Gastrocnemius medialis (tissue), 4 donors: ENCODE results near the gene RFX7. TPM values are rescaled to one million over a fixed set of nuclear protein-coding genes. Genes with fewer than 3 reads are reported as not detected.
A peak's percentile ranks its signal among the peaks of the same experiment; 100 is the strongest.
"Not testable (repeated sequence)": the region's sequence is repeated elsewhere in the genome, so short reads cannot be mapped to it uniquely, and the experiment has no call there.

Experiments
- ATAC-seq, 2 donors: fragments of 150-250 bp; one replicate each; pipeline ENCODE4 v1.9.1; 2016
- DNase-seq, 2 donors: peaks; one replicate each; pipeline ENCODE4 v3.0.0-alpha.2; 2019
- H3K27ac ChIP-seq, 4 donors: fragments of 200-600 bp; sonication (generic); 1 replicate in 1 of 4; 2 replicates in 3 of 4; pipeline ENCODE4 v1.5.1; 2016 to 2018; ENCODE audit warnings: mild to moderate bottlenecking in 2 of 4, moderate library complexity in 1 of 4
- H3K27me3 ChIP-seq, 3 donors: fragments of 200-600 bp; sonication (generic) in 2 of 3; 1 replicate in 1 of 3; 2 replicates in 2 of 3; pipeline versions ENCODE4 v1.5.1 to v1.6.0; 2016 to 2019; ENCODE audit warnings: mild to moderate bottlenecking in 1 of 3, moderate library complexity in 1 of 3
- H3K36me3 ChIP-seq, 2 donors: fragments of 200-600 bp; sonication (generic) in 1 of 2; one replicate each; pipeline ENCODE4 v1.5.1; 2017 to 2018
- H3K4me1 ChIP-seq, 2 donors: fragments of 200-600 bp; sonication (generic) in 1 of 2; one replicate each; pipeline ENCODE4 v1.5.1; 2016 to 2017; ENCODE audit warnings: mild to moderate bottlenecking in 2 of 2
- H3K4me3 ChIP-seq, 4 donors: fragments of 200-600 bp; sonication (generic) in 3 of 4; 1 replicate in 1 of 4; 2 replicates in 3 of 4; pipeline ENCODE4 v1.5.1; 2016 to 2019; ENCODE audit warnings: mild to moderate bottlenecking in 2 of 4
- H3K9me3 ChIP-seq, 3 donors: fragments of 200-600 bp; sonication (generic) in 2 of 3; 1 replicate in 1 of 3; 2 replicates in 2 of 3; pipeline ENCODE4 v1.5.1; 2016 to 2019
- POLR2A ChIP-seq, 2 donors: fragments of 450-650 bp; IDR thresholded peaks; one replicate each; pipeline ENCODE4 v1.6.1; 2017; ENCODE audit warnings: antibody characterized with exemption in 2 of 2, mild to moderate bottlenecking in 2 of 2, moderate library complexity in 2 of 2
- in situ Hi-C, 4 donors: fragments of 200-750 bp; cut with MboI; loops; one replicate each; pipeline versions ENCODE4 v1.15.0 to v1.8.0; 2017; ENCODE audit warnings: low sequenced_read_pairs in 4 of 4
- intact Hi-C: fragments of 100-400 bp; cut with DNase I; formaldehyde crosslinking; loops from one replicate; pipeline ENCODE4 v1.15.1; 2023; ENCODE audit warnings: low total_unique reads
- total RNA-seq, 4 donors: library from RNA; depleted of rRNA; stranded (reverse); fragments of >200 nt; gene quantifications; one replicate each; pipeline versions ENCODE4 v1.1.0 to v1.2.3, GENCODE V29; 2016
- TF ChIP-seq, protein P1 (sequence below), 5 experiments: fragments of 450-650 bp in 3 of 5; fragments of 200-600 bp in 2 of 5; sonication (generic) in 2 of 5; IDR thresholded peaks in 4 of 5; conservative IDR thresholded peaks in 1 of 5; 1 replicate in 4 of 5; 2 replicates in 1 of 5; pipeline ENCODE4 v1.5.1; 2016 to 2019; ENCODE audit warnings: antibody characterized with exemption in 5 of 5, mild to moderate bottlenecking in 3 of 5, moderate library complexity in 3 of 5

Gene RFX7
- total RNA-seq, 4 donors from 2014 or later: 9.6 to 11.7 (median 10.7) TPM

DNA sequence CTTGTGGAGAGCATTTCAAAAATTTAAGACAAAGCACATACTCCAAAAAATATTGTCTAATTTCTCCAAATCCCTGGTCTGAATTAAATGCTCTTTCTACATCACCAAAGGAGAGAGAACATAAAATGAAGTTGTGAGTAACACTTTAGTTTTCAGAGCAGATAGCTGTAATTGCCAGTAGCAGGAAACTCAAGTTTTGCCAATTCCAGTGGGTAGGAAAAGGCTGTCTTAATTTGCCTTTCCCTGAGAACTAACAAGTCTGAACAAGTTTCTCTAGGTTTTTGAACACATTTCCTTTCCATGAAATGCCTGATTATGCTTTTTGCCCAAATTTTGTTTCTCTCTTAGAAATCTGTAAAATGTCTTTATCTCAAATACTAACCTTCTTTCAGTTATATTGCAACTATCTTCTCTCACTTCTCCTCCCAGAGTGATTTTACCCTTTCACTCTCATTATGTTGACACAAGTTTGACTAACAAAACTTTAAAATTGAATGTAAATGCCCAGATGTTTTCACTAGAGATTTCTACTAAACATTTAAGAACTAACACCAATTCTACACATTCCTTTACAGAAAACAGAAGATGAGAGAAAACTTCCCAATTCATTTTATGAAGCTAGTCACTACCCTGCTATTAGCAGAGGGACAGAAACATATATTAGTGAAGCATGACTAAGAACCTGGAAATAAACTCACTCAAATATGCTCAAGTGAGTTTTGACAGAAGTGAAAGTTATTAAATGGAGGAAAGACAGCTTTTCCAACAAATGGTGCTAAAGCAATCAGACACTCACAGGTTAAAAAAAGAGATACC, 38.4 kb downstream of the RFX7 start:
- peaks cover 62 to 63% of the 10 kb centered on the region in 2 donors for H3K4me1 ChIP-seq
- H3K4me3 ChIP-seq: no peak overlapping the region
- H3K36me3 ChIP-seq: no peaks in the 10 kb centered on the region
- H3K9me3 ChIP-seq: no peaks in the 10 kb centered on the region
- H3K27me3 ChIP-seq: no peaks in the 10 kb centered on the region
- in situ Hi-C loops: no loop called here
- ATAC-seq (no peak), DNase-seq (no peak)
- H3K27ac ChIP-seq: peak overlapping the region in 1 of 4 donors; percentile 2
- intact Hi-C loops: no loop called here
- TF ChIP-seq, protein P1, sequence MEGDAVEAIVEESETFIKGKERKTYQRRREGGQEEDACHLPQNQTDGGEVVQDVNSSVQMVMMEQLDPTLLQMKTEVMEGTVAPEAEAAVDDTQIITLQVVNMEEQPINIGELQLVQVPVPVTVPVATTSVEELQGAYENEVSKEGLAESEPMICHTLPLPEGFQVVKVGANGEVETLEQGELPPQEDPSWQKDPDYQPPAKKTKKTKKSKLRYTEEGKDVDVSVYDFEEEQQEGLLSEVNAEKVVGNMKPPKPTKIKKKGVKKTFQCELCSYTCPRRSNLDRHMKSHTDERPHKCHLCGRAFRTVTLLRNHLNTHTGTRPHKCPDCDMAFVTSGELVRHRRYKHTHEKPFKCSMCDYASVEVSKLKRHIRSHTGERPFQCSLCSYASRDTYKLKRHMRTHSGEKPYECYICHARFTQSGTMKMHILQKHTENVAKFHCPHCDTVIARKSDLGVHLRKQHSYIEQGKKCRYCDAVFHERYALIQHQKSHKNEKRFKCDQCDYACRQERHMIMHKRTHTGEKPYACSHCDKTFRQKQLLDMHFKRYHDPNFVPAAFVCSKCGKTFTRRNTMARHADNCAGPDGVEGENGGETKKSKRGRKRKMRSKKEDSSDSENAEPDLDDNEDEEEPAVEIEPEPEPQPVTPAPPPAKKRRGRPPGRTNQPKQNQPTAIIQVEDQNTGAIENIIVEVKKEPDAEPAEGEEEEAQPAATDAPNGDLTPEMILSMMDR (IDR thresholded peaks at IDR 0.05 in 4 of 5, conservative IDR thresholded peaks at IDR 0.05 in 1 of 5): no peak
- TF ChIP-seq POLR2A (IDR thresholded peaks at IDR 0.05): no peak

DNA sequence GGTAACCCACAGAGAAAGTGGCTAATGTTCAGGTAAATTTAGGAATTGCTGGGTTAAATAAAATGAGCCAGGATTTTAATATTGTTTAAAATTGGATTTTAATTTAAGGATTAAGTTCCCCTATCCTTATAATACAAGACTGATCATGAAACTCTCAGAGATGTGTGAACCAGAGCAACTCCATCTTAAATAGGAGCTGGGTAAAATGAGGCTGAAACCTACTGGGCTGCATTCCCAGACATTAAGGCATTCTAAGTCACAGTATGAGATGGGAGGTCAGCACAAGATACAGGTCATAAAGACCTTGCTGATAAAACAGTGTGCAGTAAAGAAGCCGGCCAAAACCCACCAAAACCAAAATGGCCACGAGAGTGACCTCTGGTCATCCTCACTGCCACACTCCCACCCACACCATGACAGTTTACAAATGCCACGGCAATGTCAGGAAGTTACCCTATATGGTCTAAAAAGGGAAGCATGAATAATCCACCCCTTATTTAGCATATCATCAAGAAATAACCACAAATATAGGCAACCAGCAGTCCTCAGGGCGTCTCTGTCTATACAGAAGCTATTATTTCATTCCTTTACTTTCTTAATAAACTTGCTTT, 40.3 kb downstream of the RFX7 start:
- in situ Hi-C loops, ATAC-seq, H3K27me3 ChIP-seq, H3K4me3 ChIP-seq, DNase-seq, H3K27ac ChIP-seq, H3K9me3 ChIP-seq, H3K36me3 ChIP-seq, intact Hi-C loops: not testable (repeated sequence)
- H3K4me1 ChIP-seq: peaks cover 46 to 47% of the 10 kb centered on the region in 2 donors

DNA sequence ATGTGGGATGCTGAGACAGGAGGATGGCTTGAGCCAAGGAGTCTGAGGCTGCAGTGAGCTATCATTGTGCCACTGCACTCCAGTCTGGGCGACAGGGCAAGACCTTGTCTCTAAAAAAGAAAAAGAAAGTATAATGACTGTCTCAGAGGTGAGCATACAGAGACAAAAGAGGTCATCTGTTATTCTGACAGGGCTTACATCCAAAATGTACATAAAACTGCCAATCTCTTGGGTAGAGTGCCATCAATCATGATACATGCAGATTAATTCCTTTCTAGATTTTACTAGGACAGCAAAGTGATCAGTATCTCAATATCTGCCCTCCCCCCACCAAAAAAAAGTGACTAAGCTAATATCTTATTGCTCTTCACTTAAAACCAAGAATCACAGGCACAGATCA, 41.0 kb downstream of the RFX7 start:
- in situ Hi-C loops (no loop called here), intact Hi-C loops (no loop called here)
- DNase-seq: no peak
- Histone ChIP-seq H3K4me1 (peaks cover 39% of the 10 kb centered on the region in 2 donors), H3K4me3 (no peak overlapping the region), H3K27ac (no peak overlapping the region), H3K27me3 (no peaks in the 10 kb centered on the region), H3K36me3 (no peaks in the 10 kb centered on the region), H3K9me3 (no peaks in the 10 kb centered on the region)
- TF ChIP-seq, protein P1 (IDR thresholded peaks at IDR 0.05 in 4 of 5, conservative IDR thresholded peaks at IDR 0.05 in 1 of 5): no peak
- ATAC-seq: no peak

DNA sequence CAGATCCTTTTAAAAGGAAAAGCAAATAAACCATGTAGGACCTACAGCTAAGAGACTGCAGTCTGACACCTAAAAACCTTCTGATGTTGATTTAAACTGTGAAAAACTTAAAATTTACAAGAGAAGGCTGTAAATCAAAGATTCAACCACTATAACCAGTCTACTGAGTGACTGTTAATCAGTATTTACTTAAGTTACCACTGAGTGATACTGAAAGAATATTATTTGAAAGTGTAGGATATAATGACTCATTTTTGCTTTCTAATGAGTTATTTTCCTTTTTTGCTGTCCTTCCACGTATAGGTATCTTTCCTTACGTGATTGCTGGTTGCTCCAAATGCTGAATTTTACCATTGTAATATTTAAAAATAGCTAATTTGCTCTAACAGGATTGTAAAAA, 44.6 kb downstream of the RFX7 start:
- no peak for DNase-seq
- no peak for ATAC-seq
- H3K36me3 ChIP-seq: no peaks in the 10 kb centered on the region
- no peak overlapping the region for H3K27ac ChIP-seq
- intact Hi-C loops (no loop called here), in situ Hi-C loops (no loop called here)
- no peaks in the 10 kb centered on the region for H3K9me3 ChIP-seq
- H3K4me1 ChIP-seq: peaks cover 24 to 33% of the 10 kb centered on the region in 2 donors
- no peak overlapping the region for H3K4me3 ChIP-seq
- no peak for TF ChIP-seq POLR2A (IDR thresholded peaks at IDR 0.05)
- TF ChIP-seq, protein P1 (IDR thresholded peaks at IDR 0.05 in 4 of 5, conservative IDR thresholded peaks at IDR 0.05 in 1 of 5): no peak
- H3K27me3 ChIP-seq: no peaks in the 10 kb centered on the region

DNA sequence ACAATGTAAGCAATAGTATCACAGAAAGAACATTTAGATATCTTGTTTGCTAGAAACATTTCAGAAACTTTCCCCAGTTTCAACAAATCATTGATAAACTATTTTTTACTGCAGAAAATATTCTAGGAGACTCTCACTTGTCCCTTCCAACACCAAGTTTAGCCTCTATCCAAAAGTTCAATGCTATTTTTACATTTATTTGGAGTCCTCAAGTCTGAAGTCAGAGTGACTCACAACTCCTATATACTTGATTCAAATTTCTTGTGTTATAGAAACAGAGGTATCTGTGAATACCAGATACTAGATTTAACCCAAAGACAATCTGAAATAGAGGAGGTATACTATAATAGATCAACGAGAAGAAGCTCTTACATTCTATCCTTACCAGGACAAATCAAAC, 49.6 kb downstream of the RFX7 start:
- intact Hi-C loops: no loop called here
- peak in 1 of 2 donors; percentile 35 for ATAC-seq

More for the DNA sequence above, 49.6 kb downstream of the RFX7 start:
- H3K4me1 ChIP-seq: peaks cover 14 to 42% of the 10 kb centered on the region in 2 donors
- peak overlapping the region in 3 of 4 donors; percentile 8 to 39 (median 29) for H3K27ac ChIP-seq
- no peak for TF ChIP-seq POLR2A (IDR thresholded peaks at IDR 0.05)
- TF ChIP-seq, protein P1 (IDR thresholded peaks at IDR 0.05 in 4 of 5, conservative IDR thresholded peaks at IDR 0.05 in 1 of 5): no peak
- no peak for DNase-seq
- H3K4me3 ChIP-seq: no peak overlapping the region
- no peaks in the 10 kb centered on the region for H3K9me3 ChIP-seq
- H3K27me3 ChIP-seq: no peaks in the 10 kb centered on the region
- in situ Hi-C loops: no loop called here
- no peaks in the 10 kb centered on the region for H3K36me3 ChIP-seq
